Psoas muscle (tissue), 8 donors: Measurements from ENCODE around the gene ACOXL. TPM values are rescaled to one million over a fixed set of nuclear protein-coding genes. Genes with fewer than 3 reads are reported as not detected.

Experiments used
- ATAC-seq, 4 donors: fragments of 200-7000 bp; cut with Tn5 transposase; one replicate each; pipeline ENCODE4 v1.9.1; 2020; ENCODE audit warnings: moderate library complexity in 3 of 4, mild to moderate bottlenecking in 2 of 4
- DNase-seq, 2 donors: peaks; one replicate each; pipeline ENCODE4 v3.0.0-alpha.2; 2020
- H3K27ac ChIP-seq: fragments of 200-600 bp; one replicate; pipeline ENCODE4 v1.8.0; 2022
- H3K27me3 ChIP-seq, 3 donors: fragments of 200-600 bp in 1 of 3; one replicate each; pipeline versions ENCODE4 v1.6.1 to v1.8.0; 2013 to 2022; ENCODE audit warnings: low read length in 2 of 3, mild to moderate bottlenecking in 2 of 3, moderate library complexity in 1 of 3; ENCODE audit not compliant: insufficient read depth in 3 of 3
- H3K36me3 ChIP-seq, 2 donors: fragments of 200-600 bp in 1 of 2; one replicate each; pipeline versions ENCODE4 v1.6.1 to v1.8.0; 2013 to 2022; ENCODE audit warnings: low read depth in 1 of 2, mild to moderate bottlenecking in 1 of 2, moderate library complexity in 1 of 2; ENCODE audit not compliant: insufficient read depth in 1 of 2
- H3K4me1 ChIP-seq: fragments of 200-600 bp; one replicate; pipeline ENCODE4 v1.8.0; 2022
- H3K4me3 ChIP-seq: fragments of 200-600 bp; one replicate; pipeline ENCODE4 v1.8.0; 2022; ENCODE audit warnings: mild to moderate bottlenecking
- H3K9me3 ChIP-seq: fragments of 200-600 bp; one replicate; pipeline ENCODE4 v1.8.0; 2022
- WGBS, 3 donors: extraction: QIAGEN DNeasy Blood & Tissue Kit; methylation state at CpG; one replicate each; pipeline versions ENCODE4 v1.1.6 to v1.1.7; 2013; 5-methylcytosine and 5-hydroxymethylcytosine counted together
- intact Hi-C, 2 donors: fragments of 100-400 bp; cut with DNase I; formaldehyde crosslinking; loops; one replicate each; pipeline versions ENCODE4 v1.11.0 to v1.14.2; 2022
- polyA plus RNA-seq, 3 donors: library from polyadenylated mRNA; stranded (reverse); fragments of 200-250 nt; gene quantifications; one replicate each; pipeline ENCODE4 v1.2.3, GENCODE V29; 2013
- total RNA-seq, 4 donors: library from RNA; stranded (reverse); fragmentation: NEBNext Ultra II Directional in 2 of 4; extraction: Animal tissue kit (Norgen Biotek cat#: 25700) in 2 of 4; gene quantifications; one replicate each; pipeline versions ENCODE4 v1.2.1 to v1.2.4, GENCODE V29; 2021 to 2023
- TF ChIP-seq, protein P1 (sequence below): fragments of 200-600 bp; IDR thresholded peaks from one replicate; pipeline ENCODE4 v1.8.0; 2022; ENCODE audit warnings: antibody characterized with exemption
- donor health status: healthy with polysubstance abuse.
- donor health status: DM: no; HTN: no; CAD: no; lungs with moderate emphysema.
- donor health status: Bipolar disorder and iron deficiency.
- donor health status: healthy.
- donor health status: DM: yes; HTN: yes; CAD: no.
- donor health status: DM: no; HTN: no; CAD: no.
- donor health status: DM: no; HTN: no; CAD: no.
- donor health status: DM: yes; HTN: yes; CAD: no.

Gene ACOXL
- total and polyA plus RNA-seq, 7 donors, result 0.01 TPM; not detected in 6

DNA sequence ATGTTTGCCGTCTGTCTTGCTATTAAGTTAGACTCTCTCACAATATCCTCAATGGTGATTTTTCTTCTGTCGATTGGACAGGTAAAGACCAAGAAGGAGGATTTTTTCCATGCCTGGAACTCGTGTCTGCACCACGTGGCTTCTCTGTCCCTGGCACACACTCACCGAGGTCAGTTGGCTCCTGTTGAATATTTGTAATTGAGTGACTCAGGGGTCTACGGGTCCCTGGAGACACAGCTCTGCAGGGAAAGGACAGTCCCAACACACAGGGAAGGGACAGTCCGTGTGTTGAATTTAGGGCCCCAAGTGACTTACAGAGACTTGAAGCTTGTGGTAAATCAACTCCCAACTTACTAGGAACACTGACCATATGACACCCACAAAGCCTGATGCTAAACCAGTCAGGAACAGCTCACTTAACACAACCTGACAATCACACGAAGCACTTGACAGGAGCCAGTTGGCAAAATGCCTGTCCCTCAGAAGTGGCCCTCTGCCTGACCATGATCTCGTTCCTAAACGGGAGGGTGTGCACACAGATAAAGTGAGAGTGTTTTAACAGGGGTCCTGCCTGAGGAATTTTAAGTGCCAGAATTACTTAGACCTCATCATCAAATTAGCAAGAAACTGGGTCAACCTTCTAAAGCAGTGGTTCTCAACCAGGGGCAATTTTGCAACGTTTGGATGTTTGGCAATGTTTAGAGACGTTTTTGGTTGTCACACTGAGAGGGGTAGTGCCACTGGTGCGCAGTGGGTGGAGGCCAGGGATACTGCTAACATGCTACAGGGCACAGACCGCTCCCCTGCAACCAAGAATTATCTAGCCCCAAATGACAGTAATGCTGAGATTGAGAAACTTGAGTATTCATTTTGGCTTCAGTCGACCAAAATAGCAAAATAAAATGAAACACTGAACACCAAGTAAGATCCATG lies 299.4 kb downstream of the ACOXL start:
- 43 to 56% (median 45%) methylated on average over 15 of the region's 15 CpGs for WGBS, 3 donors
- ATAC-seq, result peak in 3 of 4 donors; percentile 47 to 74 (median 64)

DNA sequence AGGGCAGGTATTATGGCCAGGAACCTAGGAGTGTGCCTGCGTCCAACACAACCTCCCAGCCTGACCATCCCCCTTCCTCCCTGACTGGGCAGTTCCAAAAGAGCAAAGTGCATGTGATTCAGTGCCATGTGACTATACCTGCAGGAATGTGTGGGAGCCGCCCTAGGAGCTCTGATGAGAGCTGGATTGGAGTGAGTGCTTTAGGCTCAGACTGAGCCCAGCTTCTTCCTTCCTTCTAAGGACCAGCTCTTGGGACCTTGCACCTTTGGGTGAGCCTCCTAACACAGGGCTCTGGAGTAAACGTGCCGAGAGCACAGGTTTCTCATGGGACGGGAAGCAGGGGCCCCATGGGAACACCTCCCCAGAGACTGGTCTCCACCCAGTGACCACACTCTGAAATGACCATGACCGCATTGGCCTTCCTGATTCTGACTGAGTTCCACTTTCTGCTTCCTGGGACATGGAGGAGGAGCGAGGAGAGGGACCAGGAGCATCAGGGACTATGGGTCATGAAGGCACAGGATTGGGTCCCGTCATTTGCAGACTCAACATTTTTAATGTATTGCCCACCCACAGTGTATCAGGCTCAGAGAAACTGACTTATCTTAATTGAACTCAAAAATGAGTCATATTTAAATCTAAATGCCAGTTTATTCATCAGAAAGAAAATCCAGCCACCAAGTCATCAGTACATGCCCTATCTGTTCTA lies 300.5 kb downstream of the ACOXL start:
- intact Hi-C loops, result no loop called here
- ATAC-seq, result peak in 1 of 4 donors; percentile 39
- WGBS, 3 donors, result 89 to 91% (median 90%) methylated on average over 8 of the region's 8 CpGs

More for the DNA sequence above, 299.4 kb downstream of the ACOXL start:
- TF ChIP-seq, protein P1, sequence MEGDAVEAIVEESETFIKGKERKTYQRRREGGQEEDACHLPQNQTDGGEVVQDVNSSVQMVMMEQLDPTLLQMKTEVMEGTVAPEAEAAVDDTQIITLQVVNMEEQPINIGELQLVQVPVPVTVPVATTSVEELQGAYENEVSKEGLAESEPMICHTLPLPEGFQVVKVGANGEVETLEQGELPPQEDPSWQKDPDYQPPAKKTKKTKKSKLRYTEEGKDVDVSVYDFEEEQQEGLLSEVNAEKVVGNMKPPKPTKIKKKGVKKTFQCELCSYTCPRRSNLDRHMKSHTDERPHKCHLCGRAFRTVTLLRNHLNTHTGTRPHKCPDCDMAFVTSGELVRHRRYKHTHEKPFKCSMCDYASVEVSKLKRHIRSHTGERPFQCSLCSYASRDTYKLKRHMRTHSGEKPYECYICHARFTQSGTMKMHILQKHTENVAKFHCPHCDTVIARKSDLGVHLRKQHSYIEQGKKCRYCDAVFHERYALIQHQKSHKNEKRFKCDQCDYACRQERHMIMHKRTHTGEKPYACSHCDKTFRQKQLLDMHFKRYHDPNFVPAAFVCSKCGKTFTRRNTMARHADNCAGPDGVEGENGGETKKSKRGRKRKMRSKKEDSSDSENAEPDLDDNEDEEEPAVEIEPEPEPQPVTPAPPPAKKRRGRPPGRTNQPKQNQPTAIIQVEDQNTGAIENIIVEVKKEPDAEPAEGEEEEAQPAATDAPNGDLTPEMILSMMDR, result no peak
- Histone ChIP-seq H3K36me3 (no peaks in the 10 kb centered on the region), H3K27me3 (no peaks in the 10 kb centered on the region), H3K4me3 (no peak overlapping the region), H3K9me3 (no peaks in the 10 kb centered on the region), H3K4me1 (peaks cover 4% of the 10 kb centered on the region), H3K27ac (no peak overlapping the region)
- intact Hi-C loops, result no loop called here
- no peak for DNase-seq

DNA sequence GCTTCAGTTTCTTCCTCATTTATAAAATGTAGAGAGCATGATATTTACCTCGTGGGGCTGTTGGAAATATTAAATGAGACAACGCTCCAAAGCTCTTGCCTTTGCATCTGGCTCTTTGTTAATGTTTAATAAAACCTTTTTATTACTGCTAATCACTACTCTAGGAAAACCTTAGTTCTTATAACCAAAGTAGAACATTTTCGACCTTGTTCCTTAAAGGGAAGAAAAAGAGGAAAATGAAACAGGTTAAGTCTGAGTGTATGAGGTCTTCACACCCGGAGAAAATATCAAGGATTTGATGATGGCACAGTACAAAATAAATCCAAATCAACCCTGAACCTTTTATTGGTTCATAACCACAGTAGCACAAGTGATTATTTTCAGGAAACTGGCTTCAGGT lies 301.8 kb downstream of the ACOXL start:
- ATAC-seq (no peak), DNase-seq (no peak)
- no peak overlapping the region for H3K4me3 ChIP-seq
- H3K9me3 ChIP-seq, result no peaks in the 10 kb centered on the region
- peaks cover 4% of the 10 kb centered on the region for H3K4me1 ChIP-seq
- 87 to 88% (median 87%) methylated on average over 4 of the region's 4 CpGs for WGBS, 3 donors
- H3K36me3 ChIP-seq, result no peaks in the 10 kb centered on the region
- TF ChIP-seq, protein P1, result no peak
- no peak overlapping the region for H3K27ac ChIP-seq
- no peaks in the 10 kb centered on the region for H3K27me3 ChIP-seq
- intact Hi-C loops, result no loop called here

More for the DNA sequence above, 300.5 kb downstream of the ACOXL start:
- Histone ChIP-seq H3K36me3 (no peaks in the 10 kb centered on the region), H3K9me3 (no peaks in the 10 kb centered on the region), H3K4me1 (peaks cover 4% of the 10 kb centered on the region), H3K4me3 (no peak overlapping the region), H3K27me3 (no peaks in the 10 kb centered on the region), H3K27ac (no peak overlapping the region)
- TF ChIP-seq, protein P1, result no peak
- no peak for DNase-seq

DNA sequence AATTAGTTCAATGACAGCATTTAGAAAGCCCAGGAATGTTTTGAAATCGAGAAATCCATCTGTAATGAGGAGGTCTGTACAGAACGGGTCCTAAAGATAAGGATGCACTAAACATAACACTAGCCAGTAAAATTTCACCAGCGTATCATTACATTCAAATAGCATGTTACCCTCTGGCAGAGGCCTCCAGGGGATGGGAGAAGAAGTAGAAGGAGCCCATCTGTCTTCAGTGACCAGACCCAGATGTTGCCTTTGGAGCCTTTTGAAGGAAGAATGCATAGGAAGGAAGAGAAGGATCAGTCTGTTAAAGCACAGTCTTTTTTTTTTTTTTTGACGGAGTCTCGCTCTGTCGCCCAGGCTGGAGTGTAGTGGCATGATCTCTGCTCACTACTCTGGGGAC lies 302.2 kb downstream of the ACOXL start:
- Histone ChIP-seq H3K4me1 (peaks cover 4% of the 10 kb centered on the region), H3K36me3 (no peaks in the 10 kb centered on the region), H3K9me3 (no peaks in the 10 kb centered on the region), H3K4me3 (no peak overlapping the region), H3K27ac (no peak overlapping the region), H3K27me3 (no peaks in the 10 kb centered on the region)
- intact Hi-C loops, result no loop called here
- ATAC-seq, result no peak
- WGBS, 3 donors, result 78 to 85% (median 83%) methylated on average over 6 of the region's 6 CpGs
- DNase-seq, result no peak
- TF ChIP-seq, protein P1, result no peak
